Loucy (cell line): ENCODE results near the gene CALHM3.
"Not testable (repeated sequence)": the region's sequence is repeated elsewhere in the genome, so short reads cannot be mapped to it uniquely, and the experiment has no call there.

Experiments used
- H2AFZ ChIP-seq: fragments of 200-600 bp; sonication (generic); 2 replicates; pipeline ENCODE4 v1.6.0; 2016; ENCODE audit warnings: antibody characterized with exemption, mild to moderate bottlenecking, low read length, moderate library complexity
- H3F3A ChIP-seq: fragments of 200-600 bp; 2 replicates; pipeline ENCODE4 v1.6.0; 2016; ENCODE audit warnings: antibody characterized with exemption, low read depth, mild to moderate bottlenecking
- H3K27me3 ChIP-seq: fragments of 200-600 bp; sonication (generic); 2 replicates; pipeline ENCODE4 v1.6.1; 2014; ENCODE audit warnings: low read length, mild to moderate bottlenecking; ENCODE audit not compliant: insufficient read depth, poor library complexity, severe bottlenecking
- H3K36me3 ChIP-seq: fragments of 200-600 bp; sonication (generic); 2 replicates; pipeline ENCODE4 v1.6.1; 2016; ENCODE audit warnings: low read length; ENCODE audit not compliant: insufficient read depth
- H3K4me1 ChIP-seq: fragments of 200-600 bp; sonication (generic); 2 replicates; pipeline ENCODE4 v1.5.1; 2014; ENCODE audit warnings: low read length, mild to moderate bottlenecking; ENCODE audit not compliant: insufficient read depth, poor library complexity, severe bottlenecking
- H3K4me2 ChIP-seq: fragments of 200-600 bp; sonication (generic); 2 replicates; pipeline ENCODE4 v1.6.0; 2014; ENCODE audit warnings: antibody characterized with exemption, low read length, low read depth, mild to moderate bottlenecking; ENCODE audit not compliant: poor library complexity, severe bottlenecking
- H3K4me3 ChIP-seq: fragments of 200-600 bp; sonication (generic); 2 replicates; pipeline ENCODE4 v1.5.1; 2014; ENCODE audit warnings: low read length, mild to moderate bottlenecking, mixed read lengths; ENCODE audit not compliant: poor library complexity, severe bottlenecking
- H3K79me2 ChIP-seq: fragments of 200-600 bp; sonication (generic); 2 replicates; pipeline ENCODE4 v1.6.1; 2014; ENCODE audit warnings: low read length; ENCODE audit not compliant: insufficient read depth
- H3K9ac ChIP-seq: fragments of 200-600 bp; sonication (generic); 2 replicates; pipeline ENCODE4 v1.6.0; 2014; ENCODE audit warnings: mild to moderate bottlenecking, low read depth, low read length, moderate library complexity; ENCODE audit not compliant: poor library complexity, severe bottlenecking
- H3K9me2 ChIP-seq: fragments of 200-600 bp; sonication (generic); replicated peaks from 2 replicates; pipeline ENCODE4 v1.6.1; 2016; ENCODE audit warnings: low read depth, low read length, mixed read lengths
- H3K9me3 ChIP-seq: fragments of 200-600 bp; sonication (generic); 2 replicates; pipeline ENCODE4 v1.6.1; 2014; ENCODE audit warnings: mild to moderate bottlenecking, antibody characterized with exemption, low read length, low read depth; ENCODE audit not compliant: insufficient read depth
- H4K20me1 ChIP-seq: fragments of 200-600 bp; sonication (generic); 2 replicates; pipeline ENCODE4 v1.6.0; 2014; ENCODE audit warnings: antibody characterized with exemption, low read length, mild to moderate bottlenecking; ENCODE audit not compliant: insufficient read depth, poor library complexity, severe bottlenecking
- CTCF ChIP-seq: fragments of 200-600 bp; sonication (generic); conservative IDR thresholded peaks from 2 replicates; pipeline ENCODE4 v1.5.1; 2014; ENCODE audit warnings: mild to moderate bottlenecking, antibody characterized with exemption, low read length
- EZH2phosphoT487 ChIP-seq: fragments of 200-600 bp; IDR thresholded peaks from 2 replicates; pipeline ENCODE4 v1.6.1; 2018; ENCODE audit warnings: antibody characterized with exemption, mild to moderate bottlenecking, moderate library complexity, borderline replicate concordance

Gene CALHM3

DNA sequence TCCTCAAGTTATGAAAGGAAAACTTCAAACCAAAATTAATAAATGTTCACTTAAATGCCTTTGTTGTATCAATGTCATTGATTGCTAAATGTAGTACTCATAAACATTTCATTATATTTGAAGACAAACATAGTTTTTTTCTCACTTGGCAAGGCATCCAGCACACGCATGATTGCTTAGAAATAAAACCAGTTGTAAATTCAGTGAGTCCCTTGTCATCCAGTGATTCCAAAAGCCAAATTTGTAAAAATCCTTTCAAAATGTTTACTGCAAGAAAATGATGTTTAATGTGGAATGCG lies 8.3 kb upstream of the CALHM3 start:
- Histone ChIP-seq H3K4me2 (no peak overlapping the region), H3K9me3 (no peaks in the 10 kb centered on the region), H3F3A (no peaks in the 10 kb centered on the region), H3K9me2 (no peaks in the 10 kb centered on the region), H3K27me3 (no peaks in the 10 kb centered on the region), H3K36me3 (no peaks in the 10 kb centered on the region), H3K4me1 (peaks cover 9% of the 10 kb centered on the region), H3K9ac (no peak overlapping the region), H4K20me1 (no peaks in the 10 kb centered on the region), H2AFZ (no peak overlapping the region), H3K4me3 (no peak overlapping the region), H3K79me2 (no peaks in the 10 kb centered on the region)
- TF ChIP-seq EZH2phosphoT487, result no peak
- no peak for TF ChIP-seq CTCF

- H3K9me2 ChIP-seq, H3K9me3 ChIP-seq, H3K79me2 ChIP-seq: not testable (repeated sequence)
These were observed 7.8 kb upstream of the CALHM3 start for GRCh38 chr10:103486635-103487409.

GRCh38 chr10:103481974-103482531 lies 3.0 kb upstream of the CALHM3 start:
- Histone ChIP-seq H3K9me2 (no peaks in the 10 kb centered on the region), H4K20me1 (no peaks in the 10 kb centered on the region), H3K4me1 (no peaks in the 10 kb centered on the region), H3F3A (no peaks in the 10 kb centered on the region), H3K79me2 (no peaks in the 10 kb centered on the region), H3K27me3 (no peaks in the 10 kb centered on the region), H3K9me3 (no peaks in the 10 kb centered on the region), H3K9ac (no peak overlapping the region), H3K4me2 (no peak overlapping the region), H3K36me3 (no peaks in the 10 kb centered on the region), H3K4me3 (no peak overlapping the region), H2AFZ (no peak overlapping the region; the same call in 1 of the 2 replicates)
- TF ChIP-seq CTCF (peak; percentile 81), EZH2phosphoT487 (no peak)

More at GRCh38 chr10:103486635-103487409, 7.8 kb upstream of the CALHM3 start:
- H3F3A ChIP-seq, H3K4me3 ChIP-seq, H4K20me1 ChIP-seq, H2AFZ ChIP-seq, H3K4me1 ChIP-seq, H3K36me3 ChIP-seq, H3K4me2 ChIP-seq, H3K9ac ChIP-seq, H3K27me3 ChIP-seq: not testable (repeated sequence)

- TF ChIP-seq EZH2phosphoT487 (no peak), CTCF (no peak)
- no peak overlapping the region for H3K4me2 ChIP-seq
- no peak overlapping the region for H3K4me3 ChIP-seq
- H3K27me3 ChIP-seq, result no peaks in the 10 kb centered on the region
- no peaks in the 10 kb centered on the region for H3K9me3 ChIP-seq
- H3K9me2 ChIP-seq, result no peaks in the 10 kb centered on the region
- 0 out of 2 replicates have a peak overlapping the region, but pooled peaks have one; percentile 36 for H2AFZ ChIP-seq
- H3K79me2 ChIP-seq, result no peaks in the 10 kb centered on the region
- H4K20me1 ChIP-seq, result no peaks in the 10 kb centered on the region
- no peak overlapping the region for H3K9ac ChIP-seq
- H3K36me3 ChIP-seq, result no peaks in the 10 kb centered on the region
- H3K4me1 ChIP-seq, result peaks cover 14% of the 10 kb centered on the region
- no peaks in the 10 kb centered on the region for H3F3A ChIP-seq
These were observed 1.5 kb upstream of the CALHM3 start for GRCh38 chr10:103480521-103480920.
